Gastrocnemius medialis (tissue), 4 donors: ENCODE results near the gene CYP2F1.

Source experiments
- POLR2A ChIP-seq, 2 donors: fragments of 450-650 bp; IDR thresholded peaks; one replicate each; pipeline ENCODE4 v1.6.1; 2017; ENCODE audit warnings: antibody characterized with exemption in 2 of 2, mild to moderate bottlenecking in 2 of 2, moderate library complexity in 2 of 2
- TF ChIP-seq, protein P1 (sequence below), 5 experiments: fragments of 450-650 bp in 3 of 5; fragments of 200-600 bp in 2 of 5; sonication (generic) in 2 of 5; IDR thresholded peaks in 4 of 5; conservative IDR thresholded peaks in 1 of 5; 1 replicate in 4 of 5; 2 replicates in 1 of 5; pipeline ENCODE4 v1.5.1; 2016 to 2019; ENCODE audit warnings: antibody characterized with exemption in 5 of 5, mild to moderate bottlenecking in 3 of 5, moderate library complexity in 3 of 5

DNA sequence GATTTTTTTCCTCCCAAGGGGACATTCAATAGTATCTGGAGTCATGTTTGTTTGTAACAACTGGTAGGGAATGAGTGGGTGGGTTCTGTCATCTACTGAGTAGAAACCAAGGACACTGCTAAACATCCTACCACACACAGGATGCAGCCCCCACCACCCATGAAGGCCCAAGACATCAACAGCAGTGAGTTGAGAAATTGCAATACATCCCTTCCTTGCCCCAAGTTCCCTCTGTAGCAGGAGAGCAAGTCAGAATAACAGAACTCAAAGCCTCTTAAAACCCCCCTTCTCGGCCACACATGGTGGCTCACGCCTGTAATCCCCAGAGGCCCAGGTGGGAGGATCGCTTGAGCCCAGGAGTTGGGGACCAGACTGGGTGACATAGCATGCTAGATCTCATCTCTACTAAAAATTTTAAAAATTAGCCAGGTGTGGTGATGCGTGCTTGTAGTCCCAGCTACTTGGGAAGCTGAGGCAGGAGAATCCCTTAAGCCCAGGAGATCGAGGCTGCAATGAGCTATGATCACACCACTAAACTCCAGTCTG lies 2.4 kb upstream of the CYP2F1 start:
- TF ChIP-seq, protein P1, sequence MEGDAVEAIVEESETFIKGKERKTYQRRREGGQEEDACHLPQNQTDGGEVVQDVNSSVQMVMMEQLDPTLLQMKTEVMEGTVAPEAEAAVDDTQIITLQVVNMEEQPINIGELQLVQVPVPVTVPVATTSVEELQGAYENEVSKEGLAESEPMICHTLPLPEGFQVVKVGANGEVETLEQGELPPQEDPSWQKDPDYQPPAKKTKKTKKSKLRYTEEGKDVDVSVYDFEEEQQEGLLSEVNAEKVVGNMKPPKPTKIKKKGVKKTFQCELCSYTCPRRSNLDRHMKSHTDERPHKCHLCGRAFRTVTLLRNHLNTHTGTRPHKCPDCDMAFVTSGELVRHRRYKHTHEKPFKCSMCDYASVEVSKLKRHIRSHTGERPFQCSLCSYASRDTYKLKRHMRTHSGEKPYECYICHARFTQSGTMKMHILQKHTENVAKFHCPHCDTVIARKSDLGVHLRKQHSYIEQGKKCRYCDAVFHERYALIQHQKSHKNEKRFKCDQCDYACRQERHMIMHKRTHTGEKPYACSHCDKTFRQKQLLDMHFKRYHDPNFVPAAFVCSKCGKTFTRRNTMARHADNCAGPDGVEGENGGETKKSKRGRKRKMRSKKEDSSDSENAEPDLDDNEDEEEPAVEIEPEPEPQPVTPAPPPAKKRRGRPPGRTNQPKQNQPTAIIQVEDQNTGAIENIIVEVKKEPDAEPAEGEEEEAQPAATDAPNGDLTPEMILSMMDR (IDR thresholded peaks at IDR 0.05 in 4 of 5, conservative IDR thresholded peaks at IDR 0.05 in 1 of 5) = no peak
- no peak for TF ChIP-seq POLR2A (IDR thresholded peaks at IDR 0.05)
